SK-N-SH treated with all-trans-retinoic acid at 6 μM for 48 hours (cell line): ENCODE results near the gene TIAM2.

ENCODE experiments used
- ATAC-seq: fragments of 200-7000 bp; cut with Tn5 transposase; 3 replicates; pipeline ENCODE4 v1.9.1; 2020; ENCODE audit warnings: mild to moderate bottlenecking, moderate library complexity
- ARNTL ChIP-seq: fragments of 450-650 bp; formaldehyde crosslinking; IDR thresholded peaks from 2 replicates; pipeline ENCODE4 v1.5.0; 2020; ENCODE audit warnings: low read depth, mild to moderate bottlenecking, moderate library complexity, borderline replicate concordance
- BACH2 ChIP-seq: fragments of 250-450 bp; sonication (Bioruptor Pico); IDR thresholded peaks from 2 replicates; pipeline ENCODE4 v1.9.0; 2021; ENCODE audit warnings: mild to moderate bottlenecking, borderline replicate concordance
- CSDC2 ChIP-seq: fragments of 250-450 bp; sonication (Bioruptor Pico); IDR thresholded peaks from 2 replicates; pipeline ENCODE4 v1.5.0; 2020; ENCODE audit warnings: mild to moderate bottlenecking, moderate library complexity
- ESRRG ChIP-seq: fragments of 250-450 bp; sonication (Bioruptor Pico); IDR thresholded peaks from 2 replicates; pipeline ENCODE4 v1.6.1; 2021; ENCODE audit warnings: mild to moderate bottlenecking
- GLIS3 ChIP-seq: fragments of 250-450 bp; sonication (Bioruptor Pico); IDR thresholded peaks from 2 replicates; pipeline ENCODE4 v1.5.0; 2020; ENCODE audit warnings: mild to moderate bottlenecking, moderate library complexity
- ISL1 ChIP-seq: fragments of 250-450 bp; sonication (Bioruptor Pico); IDR thresholded peaks from 2 replicates; pipeline ENCODE4 v2.1.2; 2022; ENCODE audit warnings: mild to moderate bottlenecking, moderate library complexity
- PPARA ChIP-seq: fragments of 250-450 bp; sonication (Bioruptor Pico); IDR thresholded peaks from 2 replicates; pipeline ENCODE4 v1.5.0; 2020; ENCODE audit warnings: mild to moderate bottlenecking, borderline replicate concordance
- RARB ChIP-seq: fragments of 250-450 bp; sonication (Bioruptor Pico); IDR thresholded peaks from 2 replicates; pipeline ENCODE4 v1.8.0; 2021; ENCODE audit warnings: mild to moderate bottlenecking, moderate library complexity
- SNAI2 ChIP-seq: fragments of 250-450 bp; sonication (Bioruptor Pico); IDR thresholded peaks from 2 replicates; pipeline ENCODE4 v1.5.0; 2020; ENCODE audit warnings: mild to moderate bottlenecking, moderate library complexity
- TCF4 ChIP-seq: fragments of 250-450 bp; sonication (Bioruptor Pico); IDR thresholded peaks from 2 replicates; pipeline ENCODE4 v1.8.0; 2021; ENCODE audit warnings: mild to moderate bottlenecking, moderate library complexity, borderline replicate concordance
- ZFP3 ChIP-seq: fragments of 250-450 bp; sonication (Bioruptor Pico); IDR thresholded peaks from 2 replicates; pipeline ENCODE4 v1.5.0; 2020; ENCODE audit warnings: mild to moderate bottlenecking, moderate library complexity
- ZFP30 ChIP-seq: fragments of 450-650 bp; formaldehyde crosslinking; IDR thresholded peaks from 2 replicates; pipeline ENCODE4 v1.5.0; 2022; ENCODE audit warnings: mild to moderate bottlenecking, moderate library complexity
- ZNF565 ChIP-seq: fragments of 450-650 bp; formaldehyde crosslinking; conservative IDR thresholded peaks from 2 replicates; pipeline ENCODE4 v1.5.0; 2020; ENCODE audit warnings: low read depth, mild to moderate bottlenecking, moderate library complexity
- ZNF70 ChIP-seq: fragments of 450-650 bp; formaldehyde crosslinking; IDR thresholded peaks from 2 replicates; pipeline ENCODE4 v1.5.0; 2020; ENCODE audit warnings: mild to moderate bottlenecking, moderate library complexity
- ZNF8 ChIP-seq: fragments of 450-650 bp; formaldehyde crosslinking; IDR thresholded peaks from 2 replicates; pipeline ENCODE4 v1.5.0; 2020; ENCODE audit warnings: mild to moderate bottlenecking, moderate library complexity
- TF ChIP-seq, protein P1 (sequence below): fragments of 250-450 bp; sonication (Bioruptor Pico); IDR thresholded peaks from 2 replicates; pipeline ENCODE4 v1.5.0; 2020; ENCODE audit warnings: mild to moderate bottlenecking, moderate library complexity
- TF ChIP-seq, protein P2 (sequence below): fragments of 250-450 bp; sonication (Bioruptor Pico); IDR thresholded peaks from 2 replicates; pipeline ENCODE4 v1.5.1; 2021; ENCODE audit warnings: mild to moderate bottlenecking, moderate library complexity
- TF ChIP-seq, protein P3 (sequence below): fragments of 250-450 bp; sonication (Bioruptor Pico); IDR thresholded peaks from 2 replicates; pipeline ENCODE4 v1.5.1; 2020; ENCODE audit warnings: low read depth, mild to moderate bottlenecking, moderate library complexity
- TF ChIP-seq, protein P4 (sequence below): fragments of 250-450 bp; sonication (Bioruptor Pico); IDR thresholded peaks from 2 replicates; pipeline ENCODE4 v1.8.0; 2020; ENCODE audit warnings: mild to moderate bottlenecking, moderate library complexity, borderline replicate concordance
- TF ChIP-seq, protein P5 (sequence below): fragments of 250-450 bp; sonication (Bioruptor Pico); IDR thresholded peaks from 2 replicates; pipeline ENCODE4 v1.8.0; 2021; ENCODE audit warnings: low read depth, mild to moderate bottlenecking, moderate library complexity, borderline replicate concordance

Gene TIAM2

DNA sequence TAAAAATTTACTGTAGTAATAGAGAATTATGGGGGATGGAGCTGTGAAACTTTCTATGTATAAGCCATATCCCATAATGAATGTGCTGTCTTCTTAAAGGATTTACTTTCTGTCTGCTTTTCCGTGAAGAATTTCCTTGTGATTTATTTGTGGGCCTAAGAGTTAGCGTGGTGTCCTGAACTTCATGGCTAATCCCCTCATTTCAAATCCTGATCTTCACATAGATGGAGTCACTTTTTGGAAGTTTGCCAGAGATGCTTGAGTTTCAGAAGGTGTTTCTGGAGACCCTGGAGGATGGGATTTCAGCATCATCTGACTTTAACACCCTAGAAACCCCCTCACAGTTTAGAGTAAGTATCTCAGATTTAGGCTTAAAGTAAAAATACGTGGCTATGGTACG lies 249.3 kb downstream of the TIAM2 start (continued):
- TF ChIP-seq, protein P1, sequence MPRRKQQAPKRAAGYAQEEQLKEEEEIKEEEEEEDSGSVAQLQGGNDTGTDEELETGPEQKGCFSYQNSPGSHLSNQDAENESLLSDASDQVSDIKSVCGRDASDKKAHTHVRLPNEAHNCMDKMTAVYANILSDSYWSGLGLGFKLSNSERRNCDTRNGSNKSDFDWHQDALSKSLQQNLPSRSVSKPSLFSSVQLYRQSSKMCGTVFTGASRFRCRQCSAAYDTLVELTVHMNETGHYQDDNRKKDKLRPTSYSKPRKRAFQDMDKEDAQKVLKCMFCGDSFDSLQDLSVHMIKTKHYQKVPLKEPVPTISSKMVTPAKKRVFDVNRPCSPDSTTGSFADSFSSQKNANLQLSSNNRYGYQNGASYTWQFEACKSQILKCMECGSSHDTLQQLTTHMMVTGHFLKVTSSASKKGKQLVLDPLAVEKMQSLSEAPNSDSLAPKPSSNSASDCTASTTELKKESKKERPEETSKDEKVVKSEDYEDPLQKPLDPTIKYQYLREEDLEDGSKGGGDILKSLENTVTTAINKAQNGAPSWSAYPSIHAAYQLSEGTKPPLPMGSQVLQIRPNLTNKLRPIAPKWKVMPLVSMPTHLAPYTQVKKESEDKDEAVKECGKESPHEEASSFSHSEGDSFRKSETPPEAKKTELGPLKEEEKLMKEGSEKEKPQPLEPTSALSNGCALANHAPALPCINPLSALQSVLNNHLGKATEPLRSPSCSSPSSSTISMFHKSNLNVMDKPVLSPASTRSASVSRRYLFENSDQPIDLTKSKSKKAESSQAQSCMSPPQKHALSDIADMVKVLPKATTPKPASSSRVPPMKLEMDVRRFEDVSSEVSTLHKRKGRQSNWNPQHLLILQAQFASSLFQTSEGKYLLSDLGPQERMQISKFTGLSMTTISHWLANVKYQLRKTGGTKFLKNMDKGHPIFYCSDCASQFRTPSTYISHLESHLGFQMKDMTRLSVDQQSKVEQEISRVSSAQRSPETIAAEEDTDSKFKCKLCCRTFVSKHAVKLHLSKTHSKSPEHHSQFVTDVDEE (CRISPR knock-in tag), result no peak
- TF ChIP-seq SNAI2 (CRISPR knock-in tag) (no peak), ISL1 (CRISPR knock-in tag) (no peak), PPARA (CRISPR knock-in tag) (no peak), RARB (no peak), BACH2 (CRISPR knock-in tag) (no peak), ZFP30 (CRISPR knock-in tag) (no peak)
- TF ChIP-seq, protein P2, sequence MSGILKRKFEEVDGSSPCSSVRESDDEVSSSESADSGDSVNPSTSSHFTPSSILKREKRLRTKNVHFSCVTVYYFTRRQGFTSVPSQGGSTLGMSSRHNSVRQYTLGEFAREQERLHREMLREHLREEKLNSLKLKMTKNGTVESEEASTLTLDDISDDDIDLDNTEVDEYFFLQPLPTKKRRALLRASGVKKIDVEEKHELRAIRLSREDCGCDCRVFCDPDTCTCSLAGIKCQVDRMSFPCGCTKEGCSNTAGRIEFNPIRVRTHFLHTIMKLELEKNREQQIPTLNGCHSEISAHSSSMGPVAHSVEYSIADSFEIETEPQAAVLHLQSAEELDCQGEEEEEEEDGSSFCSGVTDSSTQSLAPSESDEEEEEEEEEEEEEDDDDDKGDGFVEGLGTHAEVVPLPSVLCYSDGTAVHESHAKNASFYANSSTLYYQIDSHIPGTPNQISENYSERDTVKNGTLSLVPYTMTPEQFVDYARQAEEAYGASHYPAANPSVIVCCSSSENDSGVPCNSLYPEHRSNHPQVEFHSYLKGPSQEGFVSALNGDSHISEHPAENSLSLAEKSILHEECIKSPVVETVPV (CRISPR knock-in tag), result no peak

DNA sequence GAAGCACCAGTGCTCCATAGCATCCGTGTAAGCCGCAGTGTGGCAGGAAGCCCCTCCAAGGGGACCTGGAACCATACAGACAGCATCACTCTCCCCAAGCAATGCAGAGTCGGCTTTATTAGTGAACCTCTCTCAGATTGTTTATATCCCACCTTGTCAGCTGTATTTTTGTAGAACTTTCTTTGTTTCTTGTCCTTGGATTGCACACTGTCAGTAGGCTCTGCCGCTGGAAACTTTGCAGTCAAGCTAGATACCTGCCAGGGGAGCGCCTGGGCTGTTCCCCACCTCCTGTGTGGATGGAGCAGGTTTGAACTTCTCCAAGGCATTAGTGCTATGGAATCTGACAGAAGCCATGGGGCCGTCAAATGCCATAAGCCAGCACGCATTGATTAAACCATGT lies 250.1 kb downstream of the TIAM2 start:
- ATAC-seq, result no peak
- TF ChIP-seq, protein P3, sequence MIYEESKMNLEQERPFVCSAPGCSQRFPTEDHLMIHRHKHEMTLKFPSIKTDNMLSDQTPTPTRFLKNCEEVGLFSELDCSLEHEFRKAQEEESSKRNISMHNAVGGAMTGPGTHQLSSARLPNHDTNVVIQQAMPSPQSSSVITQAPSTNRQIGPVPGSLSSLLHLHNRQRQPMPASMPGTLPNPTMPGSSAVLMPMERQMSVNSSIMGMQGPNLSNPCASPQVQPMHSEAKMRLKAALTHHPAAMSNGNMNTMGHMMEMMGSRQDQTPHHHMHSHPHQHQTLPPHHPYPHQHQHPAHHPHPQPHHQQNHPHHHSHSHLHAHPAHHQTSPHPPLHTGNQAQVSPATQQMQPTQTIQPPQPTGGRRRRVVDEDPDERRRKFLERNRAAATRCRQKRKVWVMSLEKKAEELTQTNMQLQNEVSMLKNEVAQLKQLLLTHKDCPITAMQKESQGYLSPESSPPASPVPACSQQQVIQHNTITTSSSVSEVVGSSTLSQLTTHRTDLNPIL, result no peak
- TF ChIP-seq ARNTL (CRISPR knock-in tag), result no peak
- TF ChIP-seq ZNF565 (CRISPR knock-in tag), result no peak
- TF ChIP-seq ZFP3 (CRISPR knock-in tag), result no peak
- TF ChIP-seq, protein P1 (CRISPR knock-in tag), result no peak
- no peak for TF ChIP-seq BACH2 (CRISPR knock-in tag)
- no peak for TF ChIP-seq ISL1 (CRISPR knock-in tag)
- no peak for TF ChIP-seq GLIS3 (CRISPR knock-in tag)
- no peak for TF ChIP-seq CSDC2 (CRISPR knock-in tag)
- no peak for TF ChIP-seq ZNF8 (CRISPR knock-in tag)
- TF ChIP-seq ZNF70 (CRISPR knock-in tag), result no peak
- TF ChIP-seq, protein P4, sequence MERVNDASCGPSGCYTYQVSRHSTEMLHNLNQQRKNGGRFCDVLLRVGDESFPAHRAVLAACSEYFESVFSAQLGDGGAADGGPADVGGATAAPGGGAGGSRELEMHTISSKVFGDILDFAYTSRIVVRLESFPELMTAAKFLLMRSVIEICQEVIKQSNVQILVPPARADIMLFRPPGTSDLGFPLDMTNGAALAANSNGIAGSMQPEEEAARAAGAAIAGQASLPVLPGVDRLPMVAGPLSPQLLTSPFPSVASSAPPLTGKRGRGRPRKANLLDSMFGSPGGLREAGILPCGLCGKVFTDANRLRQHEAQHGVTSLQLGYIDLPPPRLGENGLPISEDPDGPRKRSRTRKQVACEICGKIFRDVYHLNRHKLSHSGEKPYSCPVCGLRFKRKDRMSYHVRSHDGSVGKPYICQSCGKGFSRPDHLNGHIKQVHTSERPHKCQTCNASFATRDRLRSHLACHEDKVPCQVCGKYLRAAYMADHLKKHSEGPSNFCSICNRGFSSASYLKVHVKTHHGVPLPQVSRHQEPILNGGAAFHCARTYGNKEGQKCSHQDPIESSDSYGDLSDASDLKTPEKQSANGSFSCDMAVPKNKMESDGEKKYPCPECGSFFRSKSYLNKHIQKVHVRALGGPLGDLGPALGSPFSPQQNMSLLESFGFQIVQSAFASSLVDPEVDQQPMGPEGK (CRISPR knock-in tag), result no peak
- TF ChIP-seq TCF4, result no peak
- TF ChIP-seq ZFP30 (CRISPR knock-in tag), result no peak
- no peak for TF ChIP-seq PPARA (CRISPR knock-in tag)
- TF ChIP-seq, protein P5, sequence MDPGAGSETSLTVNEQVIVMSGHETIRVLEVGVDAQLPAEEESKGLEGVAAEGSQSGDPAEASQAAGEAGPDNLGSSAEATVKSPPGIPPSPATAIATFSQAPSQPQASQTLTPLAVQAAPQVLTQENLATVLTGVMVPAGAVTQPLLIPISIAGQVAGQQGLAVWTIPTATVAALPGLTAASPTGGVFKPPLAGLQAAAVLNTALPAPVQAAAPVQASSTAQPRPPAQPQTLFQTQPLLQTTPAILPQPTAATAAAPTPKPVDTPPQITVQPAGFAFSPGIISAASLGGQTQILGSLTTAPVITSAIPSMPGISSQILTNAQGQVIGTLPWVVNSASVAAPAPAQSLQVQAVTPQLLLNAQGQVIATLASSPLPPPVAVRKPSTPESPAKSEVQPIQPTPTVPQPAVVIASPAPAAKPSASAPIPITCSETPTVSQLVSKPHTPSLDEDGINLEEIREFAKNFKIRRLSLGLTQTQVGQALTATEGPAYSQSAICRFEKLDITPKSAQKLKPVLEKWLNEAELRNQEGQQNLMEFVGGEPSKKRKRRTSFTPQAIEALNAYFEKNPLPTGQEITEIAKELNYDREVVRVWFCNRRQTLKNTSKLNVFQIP, result no peak
- TF ChIP-seq ESRRG (CRISPR knock-in tag), result no peak
